ENCODE results near the gene GNA12.
"Not testable (repeated sequence)": the region's sequence is repeated elsewhere in the genome, so short reads cannot be mapped to it uniquely, and the experiment has no call there.

The GNA12 gene

DNA sequence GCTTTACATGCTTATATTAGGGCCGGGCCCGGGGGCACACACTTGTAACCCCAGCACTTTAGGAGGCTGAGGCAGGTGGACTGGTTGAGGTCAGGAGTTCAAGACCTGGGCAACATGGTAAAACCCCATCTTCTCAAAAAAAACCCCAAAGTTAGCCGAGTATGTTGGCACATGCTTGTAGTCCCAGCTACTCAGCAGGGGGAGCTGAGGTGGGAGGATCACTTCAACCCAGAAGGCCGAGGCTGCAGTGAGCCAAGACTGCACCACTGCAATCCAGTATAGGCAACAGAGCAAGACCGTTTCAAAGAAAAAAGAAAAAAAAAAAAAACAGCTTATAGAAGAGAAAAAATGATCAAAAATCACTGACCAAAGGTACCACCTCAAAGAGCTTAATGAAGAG lies 93.0 kb downstream of the GNA12 start:
- no peak for DNase-seq (ENCODE audit: low read depth)

DNA sequence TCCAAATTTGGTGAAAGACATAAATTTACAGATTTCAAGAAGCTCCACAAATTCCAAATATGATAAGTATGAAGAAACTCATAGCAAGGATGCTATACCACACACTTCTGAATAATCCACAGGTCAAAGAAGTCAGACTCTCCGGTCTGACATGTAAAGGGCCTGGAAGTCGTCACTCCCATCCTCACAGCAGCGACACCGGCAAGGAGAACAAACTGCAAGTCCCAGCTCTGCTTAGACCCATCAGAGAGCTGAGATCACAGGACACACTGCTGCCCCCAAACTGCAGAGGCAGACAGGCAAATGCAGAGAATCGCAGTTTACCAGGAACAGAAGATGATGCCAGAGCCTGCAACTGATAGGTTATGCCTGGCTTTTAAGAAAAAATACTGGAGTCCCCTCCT lies 94.1 kb downstream of the GNA12 start:
- no peak for DNase-seq (ENCODE audit: low read depth)

DNA sequence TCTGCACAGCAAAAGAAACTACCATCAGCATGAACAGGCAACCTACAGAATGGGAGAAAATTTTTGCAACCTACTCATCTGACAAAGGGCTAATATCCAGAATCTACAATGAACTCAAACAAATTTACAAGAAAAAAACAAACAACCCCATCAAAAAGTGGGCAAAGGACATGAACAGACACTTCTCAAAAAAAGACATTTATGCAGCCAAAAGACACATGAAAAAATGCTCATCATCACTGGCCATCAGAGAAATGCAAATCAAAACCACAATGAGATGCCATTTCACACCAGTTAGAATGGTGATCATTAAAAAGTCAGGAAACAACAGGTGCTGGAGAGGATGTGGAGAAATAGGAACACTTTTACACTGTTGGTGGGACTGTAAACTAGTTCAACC lies 95.4 kb downstream of the GNA12 start:
- not testable (repeated sequence) for DNase-seq (ENCODE audit: low read depth)

DNA sequence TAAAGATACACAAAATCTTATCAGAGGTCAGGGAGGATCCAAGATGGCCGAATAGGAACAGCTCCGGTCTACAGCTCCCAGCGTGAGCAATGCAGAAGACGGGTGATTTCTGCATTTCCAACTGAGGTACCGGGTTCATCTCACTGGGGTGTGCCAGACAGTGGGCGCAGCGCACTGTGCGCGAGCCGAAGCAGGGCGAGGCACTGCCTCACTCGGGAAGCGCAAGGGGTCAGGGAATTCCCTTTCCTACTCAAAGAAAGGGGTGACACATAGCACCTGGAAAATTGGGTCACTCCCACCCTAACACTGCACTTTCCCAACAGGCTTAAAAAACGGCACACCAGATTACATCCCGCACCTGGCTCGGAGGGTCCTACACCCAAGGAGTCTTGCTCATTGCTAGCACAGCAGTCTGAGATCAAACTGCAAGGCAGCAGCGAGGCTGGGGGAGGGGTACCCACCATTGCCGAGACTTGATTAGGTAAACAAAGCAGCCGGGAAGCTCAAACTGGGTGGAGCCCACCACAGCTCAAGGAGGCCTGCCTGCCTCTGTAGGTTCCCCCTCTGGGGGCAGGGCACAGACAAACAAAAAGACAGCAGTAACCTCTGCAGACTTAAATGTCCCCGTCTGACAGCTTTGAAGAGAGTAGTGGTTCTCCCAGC lies 100.5 kb downstream of the GNA12 start:
- DNase-seq (ENCODE audit: low read depth) = not testable (repeated sequence)

DNA sequence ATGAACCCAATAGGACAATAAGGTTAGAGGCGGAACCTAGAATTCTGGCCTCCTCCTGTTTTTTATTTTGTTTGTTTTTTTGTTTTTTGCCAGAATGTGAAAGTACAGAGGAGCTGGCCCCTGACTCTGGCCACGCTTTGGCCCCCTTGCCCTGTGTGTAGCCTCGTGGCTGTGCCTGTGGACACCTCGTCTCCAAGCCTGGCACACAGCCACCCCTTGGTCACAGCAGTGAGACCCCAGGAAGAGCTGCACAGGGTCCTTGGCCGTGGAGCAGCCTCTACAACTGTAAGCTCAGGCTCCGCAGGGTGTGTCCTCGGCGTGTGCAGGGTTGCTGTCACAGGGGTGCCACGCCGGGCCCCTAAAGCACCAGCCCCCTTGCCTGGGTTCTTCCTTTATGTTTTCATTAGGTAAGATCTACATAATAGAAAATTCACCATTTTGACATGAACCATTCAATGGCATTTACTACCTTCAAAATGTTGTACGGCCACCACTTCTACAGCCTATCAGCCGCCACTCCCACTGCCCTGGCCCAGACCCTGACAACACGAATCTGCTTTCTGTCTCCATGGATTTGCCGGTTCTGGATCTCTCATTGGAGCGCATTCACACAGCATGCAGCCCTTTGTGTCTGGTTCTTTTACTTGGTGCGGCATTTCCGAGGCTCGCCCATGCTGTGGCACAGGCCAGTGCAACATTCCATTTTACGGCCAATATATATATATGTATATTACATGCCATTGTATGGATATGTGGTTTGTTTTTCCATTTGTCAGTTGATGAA lies 105.2 kb downstream of the GNA12 start:
- no peak for DNase-seq (ENCODE audit: low read depth)

DNA sequence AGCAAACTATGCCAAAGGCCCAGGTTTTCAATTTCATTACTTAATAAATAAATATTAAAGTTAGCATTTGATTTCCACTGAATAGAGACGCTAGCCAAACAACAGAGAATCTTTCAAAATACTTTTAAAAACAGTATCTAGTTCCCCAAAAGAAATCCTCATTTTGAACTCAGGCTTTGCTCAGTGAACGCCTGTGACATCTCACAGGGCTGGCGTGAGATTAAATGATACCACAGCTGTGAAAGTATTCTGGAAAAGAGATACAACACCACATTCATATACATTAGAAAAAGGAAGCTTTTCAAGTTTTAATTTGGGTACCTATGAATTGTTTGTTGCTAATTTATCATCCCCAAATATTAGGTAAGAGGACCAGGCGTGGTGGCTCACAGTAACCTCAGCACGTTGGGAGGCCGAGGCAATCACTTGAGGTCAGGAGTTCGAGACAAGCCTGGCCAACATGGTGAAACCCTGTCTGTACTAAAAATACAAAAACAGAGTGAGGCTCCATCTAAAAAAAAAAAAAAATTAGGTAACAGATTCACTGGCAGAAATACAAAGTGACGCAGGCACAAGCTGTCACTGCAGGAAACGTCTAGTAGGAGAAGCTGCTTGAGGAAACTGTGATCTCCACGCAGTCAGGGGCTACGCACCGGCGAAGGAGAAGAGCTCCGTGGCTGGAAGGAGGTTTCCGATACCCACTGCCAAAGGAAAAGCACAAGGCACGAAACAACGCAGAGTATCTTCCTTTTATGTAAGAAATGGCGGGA lies 106.2 kb downstream of the GNA12 start:
- no peak for DNase-seq (ENCODE audit: low read depth)

DNA sequence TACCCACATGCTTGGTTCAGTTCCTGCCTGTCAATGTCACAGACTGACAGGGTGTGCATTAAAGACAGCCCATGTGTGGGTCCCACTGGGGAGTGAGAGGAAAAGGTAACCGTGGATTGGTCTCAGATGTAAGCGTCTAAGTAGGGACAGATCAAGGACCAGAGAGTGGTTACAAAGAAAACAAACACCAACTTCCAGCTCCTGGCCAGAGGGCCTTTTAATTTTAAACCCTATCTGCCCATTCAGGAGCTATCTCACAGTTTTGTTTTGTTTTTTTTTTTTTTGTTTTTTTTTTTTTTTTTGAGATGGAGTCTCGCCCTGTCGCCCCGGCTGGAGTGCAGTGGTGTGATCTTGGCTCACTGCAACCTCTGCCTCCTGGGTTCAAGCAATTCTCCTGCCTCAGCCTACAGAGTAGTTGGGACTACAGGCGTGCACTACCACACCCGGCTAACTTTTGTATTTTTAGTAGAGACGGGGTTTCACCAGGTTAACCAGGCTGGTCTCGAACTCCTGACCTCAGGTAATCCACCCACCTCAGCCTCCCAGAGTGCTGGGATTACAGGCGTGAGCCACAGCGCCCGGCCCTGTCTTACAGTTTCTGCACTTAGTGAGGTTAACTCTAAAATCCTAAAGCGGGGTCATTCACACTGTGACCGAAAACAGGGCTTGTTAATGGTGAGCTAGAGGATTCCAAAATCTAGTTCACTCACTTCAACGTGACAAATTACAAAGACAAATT lies 106.9 kb downstream of the GNA12 start:
- not testable (repeated sequence) for DNase-seq (ENCODE audit: low read depth)

DNA sequence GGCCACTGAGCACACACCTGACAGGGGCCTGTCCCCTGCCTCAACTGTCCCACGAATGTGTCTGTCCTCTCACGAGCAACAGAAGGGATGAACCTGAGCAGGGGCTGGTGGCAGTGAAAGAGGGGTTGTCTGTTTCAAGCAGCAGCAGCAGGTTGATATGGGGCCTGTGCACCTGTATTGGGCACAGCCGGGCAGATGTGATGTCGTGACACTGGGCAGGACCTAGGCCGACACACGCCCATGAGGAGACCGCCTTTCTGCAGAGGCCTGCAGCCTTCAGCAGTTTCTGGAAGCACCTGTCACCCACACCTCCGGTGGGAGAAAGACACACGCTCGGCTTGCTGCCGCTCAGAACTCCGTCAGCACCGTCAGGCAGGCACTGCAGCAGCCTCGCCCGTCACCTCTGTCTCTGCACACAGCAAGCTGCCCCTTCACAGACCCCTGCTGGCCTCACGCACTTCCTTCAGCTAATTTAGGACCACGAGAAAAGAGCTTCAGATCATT lies 107.6 kb downstream of the GNA12 start:
- no peak for DNase-seq (ENCODE audit: low read depth)

DNA sequence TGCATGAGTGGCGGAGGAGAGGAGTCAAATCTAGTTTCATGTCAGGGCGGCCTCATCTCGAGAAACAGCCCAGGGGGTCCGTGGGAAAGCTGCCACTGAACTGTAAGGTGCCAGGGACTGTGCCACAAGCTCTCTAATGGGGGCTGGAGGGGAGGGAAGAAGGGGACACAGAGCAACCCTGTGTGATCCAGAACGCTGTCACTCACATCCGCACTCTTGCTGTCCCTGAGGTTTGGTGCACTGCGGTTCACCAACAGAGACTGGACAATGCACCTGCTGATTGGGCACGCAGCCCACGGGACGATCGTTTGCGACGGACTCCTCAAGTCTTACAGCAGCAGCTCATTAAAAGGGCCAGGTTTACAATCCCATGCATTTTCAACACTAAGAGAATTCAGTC lies 108.4 kb downstream of the GNA12 start:
- DNase-seq (ENCODE audit: low read depth) = no peak

DNA sequence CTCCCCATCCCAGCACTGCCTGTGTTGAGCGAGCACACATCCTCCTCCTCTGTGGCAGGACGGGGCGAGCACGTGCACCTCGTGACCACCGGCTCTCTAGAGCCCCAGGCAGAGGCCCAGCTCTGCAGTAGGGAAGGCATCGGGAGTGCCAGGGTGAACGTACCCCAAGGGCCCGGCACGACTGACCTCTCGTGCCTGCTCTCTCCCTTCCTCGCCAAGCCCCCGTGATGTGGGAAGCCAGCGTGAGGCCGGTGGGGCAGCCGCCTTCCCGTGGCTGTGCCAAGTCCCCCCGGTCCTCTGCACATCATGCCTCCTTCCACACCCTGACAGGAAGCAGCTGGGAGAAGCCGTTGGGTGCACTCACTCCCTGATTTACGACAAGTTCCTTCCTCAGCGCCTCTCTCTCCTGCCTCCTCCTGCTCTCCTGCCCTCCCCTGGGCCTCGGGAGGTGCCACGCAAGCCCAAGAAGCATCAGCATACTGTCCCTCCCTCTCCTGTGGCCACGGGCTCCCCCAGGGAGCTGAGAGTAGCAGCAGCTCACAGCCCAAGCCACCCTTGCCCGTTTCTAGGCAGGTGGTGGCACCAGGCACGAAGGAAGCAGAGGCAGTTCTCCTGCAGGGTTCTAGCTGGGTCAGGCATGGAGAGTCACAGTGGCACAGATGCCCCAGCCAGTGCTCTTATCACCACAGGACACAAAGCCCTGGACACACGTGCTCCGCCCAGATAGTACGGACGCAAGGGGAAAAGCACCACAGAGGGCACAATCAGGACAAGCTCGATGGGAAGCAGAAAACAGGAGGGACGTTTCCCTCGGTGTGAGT lies 109.1 kb downstream of the GNA12 start:
- DNase-seq (ENCODE audit: low read depth) = no peak

DNA sequence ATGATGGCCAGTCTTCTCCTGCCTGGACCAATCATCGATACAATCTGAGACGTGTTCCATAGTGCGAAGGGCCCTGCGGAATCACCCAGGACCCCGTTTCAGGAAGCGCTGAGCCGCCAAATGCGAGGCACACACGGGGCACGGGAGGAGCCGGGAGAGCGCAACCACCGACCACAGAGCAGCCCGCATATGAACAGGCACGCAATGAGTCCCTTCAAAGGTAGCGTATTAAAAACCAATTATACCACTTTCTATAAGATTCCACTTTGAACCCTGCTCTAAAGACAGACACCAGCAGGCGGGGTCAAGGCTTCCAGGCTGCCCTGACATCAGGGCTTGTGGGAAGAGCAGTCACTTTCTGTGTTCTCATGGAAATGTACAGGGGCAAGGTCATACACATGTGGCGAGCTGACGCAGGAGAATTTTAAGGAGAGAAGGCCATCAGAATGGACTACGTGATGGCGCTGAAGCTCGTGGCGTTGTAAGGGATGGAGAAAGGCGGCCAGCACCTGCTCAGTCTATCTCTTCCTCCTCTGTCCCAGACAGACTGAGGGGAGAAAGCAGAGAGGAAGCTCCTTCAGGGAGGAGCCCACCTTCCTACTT lies 109.9 kb downstream of the GNA12 start:
- no peak for DNase-seq (ENCODE audit: low read depth)

DNA sequence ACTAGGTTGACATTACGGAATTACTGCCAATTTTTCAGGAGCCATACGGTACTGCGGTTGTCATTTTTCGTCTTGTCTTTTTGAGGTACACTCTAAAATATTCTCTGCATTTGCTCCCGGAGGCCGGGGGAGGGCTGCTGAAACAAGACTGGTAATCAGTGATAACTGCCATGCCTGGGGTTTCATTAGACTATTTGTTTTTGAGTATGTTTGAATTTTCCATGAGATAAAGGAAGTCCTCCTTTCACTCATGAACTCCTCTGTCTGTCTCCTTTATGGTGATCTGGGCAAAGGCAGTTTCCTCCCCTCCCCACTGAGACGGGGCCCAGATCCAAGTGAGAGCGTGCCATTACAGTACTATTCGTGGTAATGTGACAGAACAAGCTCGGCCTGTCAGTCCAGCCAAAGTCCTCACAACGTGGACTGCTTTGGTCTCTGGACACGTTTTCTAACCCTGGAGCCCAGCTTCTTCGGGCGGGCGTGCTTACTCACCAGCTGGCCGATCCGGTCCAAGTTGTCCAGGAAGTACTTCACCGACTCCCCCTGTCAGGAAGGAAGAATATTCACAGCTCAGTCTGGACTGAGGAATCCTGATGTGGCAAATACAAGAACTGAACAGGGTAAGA lies 111.0 kb downstream of the GNA12 start:
- DNase-seq (ENCODE audit: low read depth) = no peak

DNA sequence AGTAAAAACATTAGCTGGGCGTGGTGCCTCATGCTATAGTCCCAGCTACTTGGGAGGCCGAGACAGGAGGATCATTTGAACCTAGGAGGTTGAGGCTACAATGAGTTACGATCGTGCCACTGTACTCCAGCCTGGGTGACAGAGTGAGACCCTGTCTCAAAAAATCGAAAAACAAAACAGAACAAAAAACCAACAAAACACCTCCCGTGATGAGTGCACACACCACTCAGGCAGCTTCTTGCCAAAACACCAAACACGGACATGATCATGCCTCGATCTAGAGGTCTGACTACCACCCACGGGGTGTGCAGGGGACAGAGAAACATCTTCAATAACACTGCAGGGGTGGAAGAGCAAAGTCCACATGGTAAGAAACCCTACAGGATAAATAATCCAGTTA lies 111.7 kb downstream of the GNA12 start:
- no peak for DNase-seq (ENCODE audit: low read depth)

DNA sequence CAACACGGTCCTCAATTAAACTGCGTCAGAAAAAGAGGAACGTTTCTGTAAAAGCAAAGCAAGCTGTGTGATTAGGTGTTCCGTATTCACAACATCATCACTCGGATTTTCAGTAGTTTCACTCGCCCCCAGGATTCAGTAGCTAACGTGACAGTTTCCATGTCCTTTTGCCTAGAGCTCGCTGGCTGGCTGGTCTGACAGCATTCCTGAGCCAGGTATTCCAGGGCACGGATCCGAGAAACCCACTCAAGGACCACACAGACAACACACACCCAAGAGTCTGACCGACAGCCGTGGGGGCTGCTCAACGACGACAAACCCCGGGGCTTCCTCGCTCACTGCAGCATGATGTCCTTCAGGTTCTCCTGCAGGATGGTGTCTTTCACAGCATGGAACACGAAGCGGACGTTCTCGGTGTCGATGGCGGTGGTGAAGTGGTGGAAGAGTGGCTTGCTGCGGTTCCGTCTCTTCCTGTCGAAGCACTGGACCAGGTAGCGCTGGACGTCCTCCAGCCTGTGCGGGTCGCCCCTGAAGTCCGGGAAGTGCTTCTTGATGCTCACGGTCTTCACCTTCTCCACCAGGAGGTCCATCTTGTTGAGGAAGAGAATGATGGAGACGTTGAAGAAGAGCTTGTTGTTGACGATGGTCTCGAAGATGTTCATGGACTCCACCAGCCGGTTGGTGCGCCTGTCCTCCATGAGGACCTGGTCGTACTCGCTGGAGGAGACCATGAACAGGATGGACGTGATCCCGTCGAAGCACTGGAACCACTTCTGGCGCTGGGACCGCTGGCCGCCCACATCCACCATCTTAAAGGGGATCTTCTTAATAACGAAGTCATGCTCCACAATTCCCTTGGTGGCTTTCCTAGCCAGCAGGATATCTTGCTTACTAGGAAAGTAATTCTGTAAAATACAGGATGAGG lies 113.0 kb downstream of the GNA12 start:
- no peak for DNase-seq (ENCODE audit: low read depth)

DNA sequence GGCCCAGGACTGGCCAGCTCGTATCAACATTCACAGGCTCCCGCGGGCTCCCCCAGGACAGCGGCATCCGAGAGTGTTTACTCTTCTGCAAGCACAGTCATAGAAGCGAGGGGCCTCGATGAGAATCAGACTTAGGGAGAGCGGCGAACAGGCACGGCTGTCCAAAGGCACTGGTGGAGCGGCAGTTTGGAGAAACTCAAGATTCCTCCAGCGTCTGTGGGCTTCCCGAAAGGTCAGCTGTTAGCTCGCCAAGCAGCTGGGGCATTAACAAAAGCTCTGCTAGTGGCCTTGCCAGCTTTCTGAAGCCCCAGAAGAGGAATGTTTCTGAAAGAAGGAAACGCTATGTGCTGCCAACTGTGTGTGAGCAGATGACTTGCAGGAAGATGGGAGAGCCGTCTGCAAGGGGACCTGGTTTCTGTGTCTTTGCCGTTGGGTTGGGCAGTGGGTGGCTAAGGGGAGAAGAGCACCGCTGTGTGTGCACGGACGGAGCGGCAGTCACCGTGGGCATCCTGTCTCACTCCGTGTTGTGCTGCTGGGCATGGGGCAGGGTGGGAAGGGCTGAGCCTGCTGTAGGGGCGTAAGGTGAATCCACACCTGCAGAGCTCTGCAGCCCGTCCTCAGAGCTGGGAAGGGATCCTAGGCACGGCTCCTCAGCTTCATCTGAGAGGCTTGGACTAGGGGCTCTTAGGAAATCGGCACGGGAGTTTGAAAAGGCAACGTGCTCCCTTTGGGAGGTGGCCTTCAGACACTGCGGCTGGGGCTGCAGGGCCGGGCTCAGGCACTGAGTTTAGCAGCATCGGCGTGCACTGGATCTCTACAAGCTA lies 114.0 kb downstream of the GNA12 start:
- no peak for DNase-seq (ENCODE audit: low read depth)

DNA sequence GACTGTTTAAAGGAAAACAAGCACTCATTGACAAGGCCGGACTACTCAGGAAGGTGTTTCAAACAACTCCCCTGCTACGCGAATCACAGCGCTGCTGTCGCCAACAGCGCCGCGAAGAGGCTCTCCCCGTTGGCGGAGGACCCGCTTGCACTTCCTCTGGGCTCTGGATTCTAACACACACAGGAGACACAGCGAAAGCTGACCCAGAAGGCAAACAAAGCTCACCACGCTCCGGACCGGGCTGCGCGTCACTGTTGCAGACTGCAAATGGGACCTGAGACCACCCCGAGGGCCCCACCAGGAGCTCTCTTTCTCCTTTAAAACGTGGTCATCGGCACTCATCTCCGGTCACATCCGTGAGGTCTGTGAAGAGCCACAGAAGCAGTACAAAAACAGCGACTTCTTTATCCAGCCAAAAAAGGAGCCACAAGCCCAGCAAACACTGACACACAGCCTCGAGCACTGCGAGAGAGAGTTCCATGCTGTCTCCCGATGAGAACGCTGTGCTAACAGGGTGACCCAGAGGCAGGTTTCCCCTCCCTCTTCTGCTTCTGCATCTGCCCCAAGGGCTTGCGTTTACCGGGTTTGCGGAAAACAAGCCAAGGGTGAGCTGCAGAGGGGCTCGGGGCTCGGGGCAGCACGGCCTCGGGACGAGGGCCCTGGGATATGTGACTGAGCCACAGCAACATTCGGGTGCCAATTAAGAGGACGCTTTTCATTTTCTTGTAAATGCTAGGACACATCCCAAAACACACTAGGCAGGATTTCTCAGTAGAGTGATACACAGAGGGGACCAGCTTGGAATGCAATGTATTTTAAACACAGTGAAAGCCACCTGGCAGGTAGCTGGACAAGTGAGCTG lies 114.8 kb downstream of the GNA12 start:
- no peak for DNase-seq (ENCODE audit: low read depth)

DNA sequence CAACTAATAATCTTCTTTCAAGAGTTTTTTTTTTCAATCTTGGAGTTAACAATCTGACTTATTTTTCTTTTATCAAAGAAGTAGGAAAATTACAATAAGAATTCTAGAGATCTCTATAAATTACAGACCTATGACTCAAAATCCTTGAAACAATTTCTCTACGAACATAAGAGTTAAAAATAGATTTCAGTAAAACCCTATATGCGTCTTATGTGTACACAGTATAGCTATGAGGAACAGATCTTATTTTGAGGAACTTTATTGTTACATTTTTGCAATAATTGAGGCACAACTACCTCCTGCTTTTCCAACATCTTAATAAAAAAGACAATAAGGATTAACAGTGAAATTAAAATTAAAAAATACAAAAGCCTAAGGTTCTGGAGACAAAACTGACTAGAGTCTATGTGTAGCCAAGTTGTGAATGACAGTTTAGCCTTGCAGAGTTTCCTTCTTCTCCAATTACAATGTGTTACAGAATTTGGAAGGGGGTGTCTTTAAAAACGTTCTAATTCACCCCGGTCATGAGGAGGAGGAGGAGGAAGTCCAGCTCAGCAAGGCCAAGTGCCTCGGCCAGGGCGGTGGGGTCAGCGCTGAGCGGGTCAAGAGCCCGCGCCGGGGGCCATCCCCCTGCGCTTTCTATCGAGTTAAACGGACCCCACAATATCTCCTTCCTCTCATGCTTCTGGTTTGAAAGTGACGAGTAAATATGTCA lies 115.6 kb downstream of the GNA12 start:
- no peak for DNase-seq (ENCODE audit: low read depth)

Data from stimulated activated CD8-positive, alpha-beta memory T cell treated with anti-CD3 and anti-CD28 coated beads, Interleukin-4, amount 100 ng/mL, for 24 hours (primary cell).